DOHH2 (cell line): Measurements from ENCODE around the gene SLAMF7.

Experiments
- H3F3A ChIP-seq: fragments of 200-600 bp; sonication (generic), shearing (Covaris generic); 2 replicates; pipeline ENCODE4 v1.6.0; 2016; ENCODE audit warnings: antibody characterized with exemption, mild to moderate bottlenecking; ENCODE audit not compliant: control insufficient read depth, insufficient read depth
- H3K27ac ChIP-seq: fragments of 200-600 bp; sonication (generic); 2 replicates; pipeline ENCODE4 v1.5.1; 2014; ENCODE audit warnings: low read depth, mild to moderate bottlenecking, low read length, moderate library complexity
- H3K27me3 ChIP-seq: fragments of 200-600 bp; sonication (generic); 2 replicates; pipeline ENCODE4 v1.6.1; 2014; ENCODE audit warnings: mild to moderate bottlenecking, low read length, mixed read lengths; ENCODE audit not compliant: control insufficient read depth
- H3K36me3 ChIP-seq: fragments of 200-600 bp; sonication (generic); 2 replicates; pipeline ENCODE4 v1.6.1; 2014; ENCODE audit warnings: mild to moderate bottlenecking, low read length, moderate library complexity, mixed read lengths; ENCODE audit not compliant: control insufficient read depth
- H3K4me1 ChIP-seq: fragments of 200-600 bp; sonication (generic); 2 replicates; pipeline ENCODE4 v1.6.1; 2014; ENCODE audit warnings: mild to moderate bottlenecking, low read length, mixed read lengths; ENCODE audit not compliant: control insufficient read depth
- H3K4me2 ChIP-seq: fragments of 200-600 bp; sonication (generic); 2 replicates; pipeline ENCODE4 v1.6.0; 2014; ENCODE audit warnings: mild to moderate bottlenecking, low read length, moderate library complexity
- H3K4me3 ChIP-seq: fragments of 200-600 bp; sonication (generic); 2 replicates; pipeline ENCODE4 v1.5.1; 2014; ENCODE audit warnings: mild to moderate bottlenecking, low read length, mixed read lengths
- H3K79me2 ChIP-seq: fragments of 200-600 bp; sonication (generic); 2 replicates; pipeline ENCODE4 v1.6.1; 2014; ENCODE audit warnings: mild to moderate bottlenecking, low read length, mixed read lengths; ENCODE audit not compliant: control insufficient read depth
- H3K9me2 ChIP-seq: fragments of 200-600 bp; sonication (generic); replicated peaks from 2 replicates; pipeline ENCODE4 v1.6.1; 2014; ENCODE audit warnings: mild to moderate bottlenecking, low read length, mixed read lengths; ENCODE audit not compliant: control insufficient read depth
- H3K9me3 ChIP-seq: fragments of 200-600 bp; sonication (generic); 2 replicates; pipeline ENCODE4 v1.6.1; 2014; ENCODE audit warnings: antibody characterized with exemption, low read length, mixed read lengths; ENCODE audit not compliant: control insufficient read depth, insufficient read depth
- H4K20me1 ChIP-seq: fragments of 200-600 bp; sonication (generic); 2 replicates; pipeline ENCODE4 v1.6.0; 2014; ENCODE audit warnings: low read depth, mild to moderate bottlenecking, antibody characterized with exemption, low read length, moderate library complexity; ENCODE audit not compliant: control insufficient read depth, insufficient read depth
- EZH2phosphoT487 ChIP-seq: fragments of 200-600 bp; sonication (generic); IDR thresholded peaks from 2 replicates; pipeline ENCODE4 v1.6.1; 2017; ENCODE audit warnings: borderline replicate concordance, mild to moderate bottlenecking, antibody characterized with exemption, low read length, moderate library complexity, mixed read lengths
- TF ChIP-seq, protein P1 (sequence below): fragments of 200-600 bp; sonication (generic); IDR thresholded peaks from one replicate; pipeline ENCODE4 v1.5.1; 2014; ENCODE audit warnings: antibody characterized with exemption, mild to moderate bottlenecking, low read depth, low read length; ENCODE audit not compliant: poor library complexity, severe bottlenecking

Gene SLAMF7

DNA sequence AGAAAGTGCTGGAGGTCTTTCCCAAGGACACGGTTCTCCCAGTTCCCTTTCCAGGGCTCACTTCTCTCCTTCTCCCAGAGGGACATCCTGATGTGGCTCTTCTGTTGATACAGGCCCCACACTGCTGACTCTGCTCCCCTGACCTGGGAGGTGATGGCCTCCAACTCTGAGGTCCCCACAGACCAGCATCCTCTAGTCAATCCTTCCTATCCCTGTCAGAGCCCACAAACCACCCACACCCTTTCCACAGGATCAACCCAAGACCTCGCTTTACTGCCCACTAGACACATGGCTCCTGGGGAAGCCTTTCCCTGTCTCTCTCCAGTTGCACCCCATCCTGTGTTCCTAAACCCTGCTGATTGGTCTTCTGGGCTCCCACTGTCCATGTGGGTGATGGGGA, 11.6 kb downstream of the SLAMF7 start:
- Histone ChIP-seq H3K27ac (no peak overlapping the region), H3K79me2 (no peaks in the 10 kb centered on the region)
- TF ChIP-seq EZH2phosphoT487, result no peak
- TF ChIP-seq, protein P1, sequence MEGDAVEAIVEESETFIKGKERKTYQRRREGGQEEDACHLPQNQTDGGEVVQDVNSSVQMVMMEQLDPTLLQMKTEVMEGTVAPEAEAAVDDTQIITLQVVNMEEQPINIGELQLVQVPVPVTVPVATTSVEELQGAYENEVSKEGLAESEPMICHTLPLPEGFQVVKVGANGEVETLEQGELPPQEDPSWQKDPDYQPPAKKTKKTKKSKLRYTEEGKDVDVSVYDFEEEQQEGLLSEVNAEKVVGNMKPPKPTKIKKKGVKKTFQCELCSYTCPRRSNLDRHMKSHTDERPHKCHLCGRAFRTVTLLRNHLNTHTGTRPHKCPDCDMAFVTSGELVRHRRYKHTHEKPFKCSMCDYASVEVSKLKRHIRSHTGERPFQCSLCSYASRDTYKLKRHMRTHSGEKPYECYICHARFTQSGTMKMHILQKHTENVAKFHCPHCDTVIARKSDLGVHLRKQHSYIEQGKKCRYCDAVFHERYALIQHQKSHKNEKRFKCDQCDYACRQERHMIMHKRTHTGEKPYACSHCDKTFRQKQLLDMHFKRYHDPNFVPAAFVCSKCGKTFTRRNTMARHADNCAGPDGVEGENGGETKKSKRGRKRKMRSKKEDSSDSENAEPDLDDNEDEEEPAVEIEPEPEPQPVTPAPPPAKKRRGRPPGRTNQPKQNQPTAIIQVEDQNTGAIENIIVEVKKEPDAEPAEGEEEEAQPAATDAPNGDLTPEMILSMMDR, result no peak

DNA sequence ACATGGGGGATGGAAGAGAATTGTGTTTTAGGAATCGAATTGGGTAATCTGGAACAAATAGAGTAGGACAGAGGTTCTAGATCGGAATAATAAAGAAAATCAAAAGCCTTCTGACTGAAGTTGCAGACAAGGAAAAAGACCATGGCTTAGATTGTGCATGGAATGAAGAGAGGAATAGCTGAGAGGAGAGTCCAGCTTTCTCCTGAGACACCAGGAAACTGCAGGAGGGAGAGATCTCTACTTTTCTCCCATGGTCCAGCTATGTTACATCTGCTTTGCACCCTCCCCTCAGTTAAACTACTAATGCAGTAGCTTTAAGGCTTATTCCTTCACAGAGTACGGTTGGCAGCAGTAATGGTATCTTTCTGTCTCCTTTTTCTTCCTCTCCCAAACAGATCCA, 13.4 kb downstream of the SLAMF7 start:
- H3K4me1 ChIP-seq, result no peaks in the 10 kb centered on the region
- TF ChIP-seq EZH2phosphoT487, result no peak
- TF ChIP-seq, protein P1, result no peak
- H3K36me3 ChIP-seq, result no peaks in the 10 kb centered on the region
- H3F3A ChIP-seq, result no peaks in the 10 kb centered on the region
- no peaks in the 10 kb centered on the region for H3K79me2 ChIP-seq
- no peaks in the 10 kb centered on the region for H3K9me3 ChIP-seq
- no peaks in the 10 kb centered on the region for H3K9me2 ChIP-seq
- no peak overlapping the region for H3K4me3 ChIP-seq
- H3K4me2 ChIP-seq, result no peak overlapping the region
- H3K27me3 ChIP-seq, result peaks cover 30% of the 10 kb centered on the region
- H4K20me1 ChIP-seq, result no peaks in the 10 kb centered on the region
- H3K27ac ChIP-seq, result no peak overlapping the region

More for the DNA sequence above, 11.6 kb downstream of the SLAMF7 start:
- no peak overlapping the region for H3K4me2 ChIP-seq
- no peaks in the 10 kb centered on the region for H3K36me3 ChIP-seq
- H4K20me1 ChIP-seq, result no peaks in the 10 kb centered on the region
- H3F3A ChIP-seq, result no peaks in the 10 kb centered on the region
- H3K9me2 ChIP-seq, result no peaks in the 10 kb centered on the region
- H3K4me3 ChIP-seq, result no peak overlapping the region
- H3K9me3 ChIP-seq, result no peaks in the 10 kb centered on the region
- H3K27me3 ChIP-seq, result peaks cover 39% of the 10 kb centered on the region
- H3K4me1 ChIP-seq, result no peaks in the 10 kb centered on the region

DNA sequence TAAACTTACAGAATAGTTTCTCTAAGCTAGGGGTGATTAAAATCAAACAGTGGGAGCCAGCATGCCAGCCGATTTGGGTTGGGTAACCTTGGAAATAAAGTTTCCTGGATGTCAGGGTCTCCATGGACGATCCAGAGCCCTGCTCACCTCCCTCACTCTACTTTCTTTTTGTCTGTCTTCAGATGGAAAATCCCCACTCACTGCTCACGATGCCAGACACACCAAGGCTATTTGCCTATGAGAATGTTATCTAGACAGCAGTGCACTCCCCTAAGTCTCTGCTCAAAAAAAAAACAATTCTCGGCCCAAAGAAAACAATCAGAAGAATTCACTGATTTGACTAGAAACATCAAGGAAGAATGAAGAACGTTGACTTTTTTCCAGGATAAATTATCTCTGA, 13.9 kb downstream of the SLAMF7 start:
- H3K9me2 ChIP-seq, result no peaks in the 10 kb centered on the region
- H3K27me3 ChIP-seq, result peaks cover 30% of the 10 kb centered on the region
- no peak overlapping the region for H3K27ac ChIP-seq
- H3K4me2 ChIP-seq, result no peak overlapping the region
- H3K36me3 ChIP-seq, result no peaks in the 10 kb centered on the region
- no peaks in the 10 kb centered on the region for H3K4me1 ChIP-seq
- H3F3A ChIP-seq, result no peaks in the 10 kb centered on the region
- TF ChIP-seq, protein P1, result no peak
- no peak for TF ChIP-seq EZH2phosphoT487
- H3K4me3 ChIP-seq, result no peak overlapping the region
- no peaks in the 10 kb centered on the region for H3K79me2 ChIP-seq
- no peaks in the 10 kb centered on the region for H4K20me1 ChIP-seq
- no peaks in the 10 kb centered on the region for H3K9me3 ChIP-seq

DNA sequence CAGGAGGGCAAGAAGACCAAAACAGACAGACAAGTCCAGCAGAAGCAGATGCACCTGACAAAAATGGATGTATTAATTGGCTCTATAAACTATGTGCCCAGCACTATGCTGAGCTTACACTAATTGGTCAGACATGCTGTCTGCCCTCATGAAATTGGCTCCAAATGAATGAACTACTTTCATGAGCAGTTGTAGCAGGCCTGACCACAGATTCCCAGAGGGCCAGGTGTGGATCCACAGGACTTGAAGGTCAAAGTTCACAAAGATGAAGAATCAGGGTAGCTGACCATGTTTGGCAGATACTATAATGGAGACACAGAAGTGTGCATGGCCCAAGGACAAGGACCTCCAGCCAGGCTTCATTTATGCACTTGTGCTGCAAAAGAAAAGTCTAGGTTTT, 14.5 kb downstream of the SLAMF7 start:
- Histone ChIP-seq H3K36me3 (no peaks in the 10 kb centered on the region), H3K79me2 (no peaks in the 10 kb centered on the region), H3K27me3 (peaks cover 30% of the 10 kb centered on the region), H3F3A (no peaks in the 10 kb centered on the region), H4K20me1 (no peaks in the 10 kb centered on the region), H3K27ac (no peak overlapping the region), H3K4me3 (no peak overlapping the region), H3K9me3 (no peaks in the 10 kb centered on the region), H3K4me2 (no peak overlapping the region), H3K9me2 (no peaks in the 10 kb centered on the region), H3K4me1 (no peaks in the 10 kb centered on the region)
- TF ChIP-seq, protein P1, result no peak
- no peak for TF ChIP-seq EZH2phosphoT487
